HepG2 (cell line): ENCODE measurements around the gene TMEM187. TPM values are rescaled to one million over a fixed set of nuclear protein-coding genes. Genes with fewer than 3 reads are reported as not detected.

Experiments
- CC2D1A ChIP-seq: sonication (generic); formaldehyde crosslinking; IDR thresholded peaks from 2 replicates; pipeline ENCODE4 v1.8.1; 2023; ENCODE audit warnings: mild to moderate bottlenecking, missing genetic modification reagents
- DNMT1 ChIP-seq: sonication (generic); formaldehyde crosslinking; IDR thresholded peaks from 2 replicates; pipeline ENCODE4 v1.5.1; 2020; ENCODE audit warnings: mild to moderate bottlenecking, missing genetic modification reagents
- E2F2 ChIP-seq: sonication (generic); formaldehyde crosslinking; IDR thresholded peaks from 2 replicates; pipeline ENCODE4 v1.4.0; 2020; ENCODE audit warnings: missing genetic modification reagents, borderline replicate concordance
- GATAD1 ChIP-seq: IDR thresholded peaks from 2 replicates; pipeline ENCODE4 v1.6.1; 2016; ENCODE audit warnings: missing genetic modification reagents, missing compliant biosample characterization
- GTF3A ChIP-seq: sonication (generic); formaldehyde crosslinking; conservative IDR thresholded peaks from 2 replicates; pipeline ENCODE4 v1.4.0; 2020; ENCODE audit warnings: mild to moderate bottlenecking, missing genetic modification reagents
- IKZF4 ChIP-seq: sonication (generic); formaldehyde crosslinking; IDR thresholded peaks from 2 replicates; pipeline ENCODE4 v1.5.1; 2020; ENCODE audit warnings: borderline replicate concordance, mild to moderate bottlenecking, low read depth, missing genetic modification reagents; ENCODE audit errors: not compliant biosample characterization
- KDM5B ChIP-seq: sonication (generic); formaldehyde crosslinking; IDR thresholded peaks from 2 replicates; pipeline ENCODE4 v1.4.0; 2020; ENCODE audit warnings: missing genetic modification reagents, mild to moderate bottlenecking, borderline replicate concordance
- MAFG ChIP-seq: sonication (generic); formaldehyde crosslinking; IDR thresholded peaks from 2 replicates; pipeline ENCODE4 v1.5.1; 2020; ENCODE audit warnings: mild to moderate bottlenecking, missing genetic modification reagents
- MATR3 ChIP-seq: sonication (generic); formaldehyde crosslinking; IDR thresholded peaks from 2 replicates; pipeline ENCODE4 v1.4.0; 2020; ENCODE audit warnings: missing genetic modification reagents
- MIXL1 ChIP-seq: IDR thresholded peaks from 2 replicates; pipeline ENCODE4 v1.6.1; 2016
- NFIB ChIP-seq: sonication (generic); formaldehyde crosslinking; IDR thresholded peaks from 2 replicates; pipeline ENCODE4 v1.9.0; 2021; ENCODE audit warnings: missing genetic modification reagents, mild to moderate bottlenecking, borderline replicate concordance
- SALL1 ChIP-seq: sonication (generic); formaldehyde crosslinking; IDR thresholded peaks from 2 replicates; pipeline ENCODE4 v1.8.0; 2022; ENCODE audit warnings: mild to moderate bottlenecking, missing genetic modification reagents
- SOX13 ChIP-seq, 3 experiments: fragments of 450-650 bp in 1 of 3; sonication (generic) in 1 of 3; formaldehyde crosslinking in 1 of 3; IDR thresholded peaks in 2 of 3; conservative IDR thresholded peaks in 1 of 3; 2 replicates each; pipeline versions ENCODE4 v1.5.0 to v1.6.1; 2016 to 2020; ENCODE audit warnings: antibody characterized with exemption in 1 of 3, mild to moderate bottlenecking in 1 of 3, missing compliant biosample characterization in 1 of 3, missing genetic modification reagents in 1 of 3, moderate library complexity in 1 of 3
- SP2 ChIP-seq: sonication (generic); formaldehyde crosslinking; IDR thresholded peaks from 2 replicates; pipeline ENCODE4 v1.5.1; 2020; ENCODE audit warnings: mild to moderate bottlenecking, missing genetic modification reagents
- SRF ChIP-seq: IDR thresholded peaks from 2 replicates; pipeline ENCODE4 v1.6.1; 2011; ENCODE audit warnings: mild to moderate bottlenecking, low read depth, low read length, moderate library complexity
- SRSF9 ChIP-seq: fragments of 200-400 bp; formaldehyde crosslinking; IDR thresholded peaks from 2 replicates; pipeline ENCODE4 v1.6.1; 2018; ENCODE audit warnings: borderline replicate concordance, mild to moderate bottlenecking, low read depth, low read length; ENCODE audit not compliant: insufficient read depth, poor library complexity, severe bottlenecking
- TEAD3 ChIP-seq: optimal IDR thresholded peaks from 2 replicates; pipeline ENCODE3; 2016; ENCODE audit warnings: borderline replicate concordance
- U2AF2 ChIP-seq: fragments of 200-400 bp; formaldehyde crosslinking; IDR thresholded peaks from 2 replicates; pipeline ENCODE4 v1.6.1; 2017; ENCODE audit warnings: low read depth, mild to moderate bottlenecking, low read length
- YEATS2 ChIP-seq: sonication (generic); formaldehyde crosslinking; IDR thresholded peaks from 2 replicates; pipeline ENCODE4 v1.4.0; 2020; ENCODE audit warnings: missing genetic modification reagents, borderline replicate concordance
- ZBTB33 ChIP-seq: sonication (generic); formaldehyde crosslinking; IDR thresholded peaks from 2 replicates; pipeline ENCODE4 v1.4.0; 2020; ENCODE audit warnings: missing genetic modification reagents
- ZNF263 ChIP-seq: sonication (generic); formaldehyde crosslinking; IDR thresholded peaks from 2 replicates; pipeline ENCODE4 v1.4.0; 2020; ENCODE audit warnings: missing genetic modification reagents
- ZNF3 ChIP-seq: IDR thresholded peaks from 2 replicates; pipeline ENCODE4 v1.7.0; 2017; ENCODE audit warnings: inconsistent platforms
- ZNF614 ChIP-seq: IDR thresholded peaks from 2 replicates; pipeline ENCODE4 v1.6.1; 2018; ENCODE audit warnings: missing biosample characterization, missing genetic modification reagents, inconsistent platforms, borderline replicate concordance
- ZNF788 ChIP-seq: sonication (generic); formaldehyde crosslinking; IDR thresholded peaks from 2 replicates; pipeline ENCODE4 v1.5.0; 2020; ENCODE audit warnings: mild to moderate bottlenecking, missing genetic modification reagents, borderline replicate concordance
- ZXDC ChIP-seq: sonication (generic); formaldehyde crosslinking; IDR thresholded peaks from 2 replicates; pipeline ENCODE4 v1.5.0; 2020; ENCODE audit warnings: mild to moderate bottlenecking, missing genetic modification reagents
- polyA plus RNA-seq, 8 experiments: library from polyadenylated mRNA; depleted of rRNA in 3 of 8; stranded (reverse) in 7 of 8; unstranded in 1 of 8; fragments of >200 nt; fragmentation: Illumina TruSeq in 4 of 8; extraction: Trizol in 4 of 8; gene quantifications; 2 replicates each; pipeline versions ENCODE4 v1.2.1 to v1.2.3, GENCODE V29; 2011 to 2016; ENCODE audit warnings: low read depth in 4 of 8, missing spikeins in 1 of 8, mixed read lengths in 1 of 8; ENCODE audit not compliant: insufficient read depth in 1 of 8
- total RNA-seq, 5 experiments: library from RNA; depleted of rRNA; stranded (reverse); fragments of >200 nt; fragmentation: Illumina TruSeq; extraction: Trizol; gene quantifications; 2 replicates each; pipeline ENCODE4 v1.2.3, GENCODE V29; 2016; ENCODE audit warnings: low read depth in 1 of 5

The TMEM187 gene
- total and polyA plus RNA-seq, 2 of the 13 experiments (the other 11 are each of a cell fraction or from before 2014, with no cell fraction given): 2.2 to 6.2 TPM

- TF ChIP-seq IKZF4 (CRISPR knock-in tag): no peak
- no peak for TF ChIP-seq SRSF9
- TF ChIP-seq KDM5B (CRISPR knock-in tag): no peak
- no peak for TF ChIP-seq E2F2
- TF ChIP-seq ZNF3: no peak
- no peak for TF ChIP-seq DNMT1 (CRISPR knock-in tag)
- no peak for TF ChIP-seq YEATS2 (CRISPR knock-in tag)
- peak; percentile 63; the same call in 1 of the 2 replicates for TF ChIP-seq SALL1 (CRISPR knock-in tag)
- no peak for TF ChIP-seq ZXDC
- TF ChIP-seq SRF: no peak
- no peak for TF ChIP-seq GTF3A (CRISPR knock-in tag)
- TF ChIP-seq ZNF614 (CRISPR knock-in tag): no peak
- TF ChIP-seq GATAD1: no peak
- no peak for TF ChIP-seq ZNF263 (CRISPR knock-in tag)
- TF ChIP-seq U2AF2: no peak
- no peak for TF ChIP-seq MAFG (CRISPR knock-in tag)
- TF ChIP-seq MIXL1 (CRISPR knock-in tag): no peak
- no peak for TF ChIP-seq ZBTB33
- TF ChIP-seq TEAD3 (CRISPR knock-in tag): no peak
- TF ChIP-seq MATR3 (CRISPR knock-in tag): no peak
- TF ChIP-seq NFIB (CRISPR knock-in tag): no peak
- TF ChIP-seq SOX13 (IDR thresholded peaks at IDR 0.05): no peak
- no peak for TF ChIP-seq SOX13 (CRISPR knock-in tag; conservative IDR thresholded peaks at IDR 0.05 in 1 of 2, IDR thresholded peaks at IDR 0.05 in 1 of 2)
- TF ChIP-seq CC2D1A (CRISPR knock-in tag): no peak
- no peak for TF ChIP-seq ZNF788 (CRISPR knock-in tag)
- TF ChIP-seq SP2: no peak
Measured at GRCh38 chrX:153926858-153927671, 45.5 kb upstream of the TMEM187 start (continued).
